WTC11 (cell line): ENCODE results near the gene MYO1F.

Experiments
- CREB1 ChIP-seq: sonication (generic); formaldehyde crosslinking; IDR thresholded peaks from 2 replicates; pipeline ENCODE4 v1.8.0; 2023; ENCODE audit warnings: mild to moderate bottlenecking, missing genetic modification reagents
- GABPB1 ChIP-seq: sonication (generic); formaldehyde crosslinking; IDR thresholded peaks from 2 replicates; pipeline ENCODE4 v1.8.1; 2023; ENCODE audit warnings: mild to moderate bottlenecking, missing genetic modification reagents
- NFATC4 ChIP-seq: fragments of 250-450 bp; sonication (Bioruptor Pico); IDR thresholded peaks from 2 replicates; pipeline ENCODE4 v1.9.0; 2021; ENCODE audit warnings: mild to moderate bottlenecking
- TCF7 ChIP-seq: sonication (generic); formaldehyde crosslinking; IDR thresholded peaks from 2 replicates; pipeline ENCODE4 v1.8.0; 2022; ENCODE audit warnings: mild to moderate bottlenecking, low read depth, missing genetic modification reagents, moderate library complexity
- TF ChIP-seq, protein P1 (sequence below): sonication (generic); formaldehyde crosslinking; IDR thresholded peaks from 2 replicates; pipeline ENCODE4 v1.8.1; 2023; ENCODE audit warnings: mild to moderate bottlenecking, missing genetic modification reagents
- TF ChIP-seq, protein P2 (sequence below): fragments of 200-600 bp; IDR thresholded peaks from 2 replicates; pipeline ENCODE4 v1.8.0; 2022; ENCODE audit warnings: antibody characterized with exemption
- TF ChIP-seq, protein P3 (sequence below): sonication (generic); formaldehyde crosslinking; IDR thresholded peaks from 2 replicates; pipeline ENCODE4 v1.8.0; 2023; ENCODE audit warnings: missing genetic modification reagents, mild to moderate bottlenecking, borderline replicate concordance
- TF ChIP-seq, protein P4 (sequence below): sonication (generic); formaldehyde crosslinking; IDR thresholded peaks from 2 replicates; pipeline ENCODE4 v1.8.0; 2022; ENCODE audit warnings: mild to moderate bottlenecking, missing genetic modification reagents
- TF ChIP-seq, protein P5 (sequence below): sonication (generic); formaldehyde crosslinking; IDR thresholded peaks from 2 replicates; pipeline ENCODE4 v1.8.0; 2023; ENCODE audit warnings: mild to moderate bottlenecking, missing genetic modification reagents
- TF ChIP-seq, protein P6 (sequence below): sonication (generic); formaldehyde crosslinking; IDR thresholded peaks from 2 replicates; pipeline ENCODE4 v1.8.0; 2022; ENCODE audit warnings: mild to moderate bottlenecking, missing genetic modification reagents

DNA sequence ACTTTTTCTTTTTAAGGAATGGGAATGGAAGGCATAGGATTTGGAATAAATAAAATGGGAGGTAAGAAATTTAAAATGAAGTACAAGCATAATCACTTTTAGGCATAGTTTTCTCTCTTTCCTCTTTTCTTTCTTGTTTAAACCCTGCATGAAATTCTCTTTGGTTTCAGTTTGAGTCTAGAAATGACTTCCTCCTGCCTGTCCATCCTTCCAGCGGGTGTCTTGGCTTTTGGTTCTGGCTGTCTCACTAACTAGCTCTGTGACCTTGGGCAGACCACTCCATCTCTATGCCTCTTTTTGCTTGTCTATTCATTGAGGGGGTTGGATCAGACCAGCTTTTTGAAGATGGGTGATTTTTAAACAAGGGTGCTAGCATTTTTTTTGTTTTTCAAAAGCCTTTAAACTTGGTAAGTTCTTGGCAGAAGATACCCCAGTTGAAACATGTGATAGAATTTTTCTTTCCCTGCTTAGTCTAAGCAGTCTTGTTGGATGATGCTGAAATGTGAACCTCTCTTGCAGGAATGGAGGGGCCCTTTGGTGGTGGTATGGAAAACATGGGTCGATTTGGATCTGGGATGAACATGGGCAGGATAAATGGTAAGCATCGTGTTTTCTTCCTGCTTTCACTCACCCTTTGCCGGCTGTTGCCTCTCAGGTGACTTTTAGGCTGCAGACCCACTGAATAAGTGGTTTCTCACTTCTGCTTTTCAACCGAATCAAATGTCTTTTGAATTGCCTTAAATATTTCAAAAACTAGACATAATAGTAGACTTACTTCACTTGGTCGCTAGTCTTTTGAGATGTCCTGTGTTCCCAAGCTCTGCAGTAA, 103.4 kb downstream of the MYO1F start:
- TF ChIP-seq, protein P1, sequence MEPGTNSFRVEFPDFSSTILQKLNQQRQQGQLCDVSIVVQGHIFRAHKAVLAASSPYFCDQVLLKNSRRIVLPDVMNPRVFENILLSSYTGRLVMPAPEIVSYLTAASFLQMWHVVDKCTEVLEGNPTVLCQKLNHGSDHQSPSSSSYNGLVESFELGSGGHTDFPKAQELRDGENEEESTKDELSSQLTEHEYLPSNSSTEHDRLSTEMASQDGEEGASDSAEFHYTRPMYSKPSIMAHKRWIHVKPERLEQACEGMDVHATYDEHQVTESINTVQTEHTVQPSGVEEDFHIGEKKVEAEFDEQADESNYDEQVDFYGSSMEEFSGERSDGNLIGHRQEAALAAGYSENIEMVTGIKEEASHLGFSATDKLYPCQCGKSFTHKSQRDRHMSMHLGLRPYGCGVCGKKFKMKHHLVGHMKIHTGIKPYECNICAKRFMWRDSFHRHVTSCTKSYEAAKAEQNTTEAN (CRISPR knock-in tag): no peak
- TF ChIP-seq, protein P2, sequence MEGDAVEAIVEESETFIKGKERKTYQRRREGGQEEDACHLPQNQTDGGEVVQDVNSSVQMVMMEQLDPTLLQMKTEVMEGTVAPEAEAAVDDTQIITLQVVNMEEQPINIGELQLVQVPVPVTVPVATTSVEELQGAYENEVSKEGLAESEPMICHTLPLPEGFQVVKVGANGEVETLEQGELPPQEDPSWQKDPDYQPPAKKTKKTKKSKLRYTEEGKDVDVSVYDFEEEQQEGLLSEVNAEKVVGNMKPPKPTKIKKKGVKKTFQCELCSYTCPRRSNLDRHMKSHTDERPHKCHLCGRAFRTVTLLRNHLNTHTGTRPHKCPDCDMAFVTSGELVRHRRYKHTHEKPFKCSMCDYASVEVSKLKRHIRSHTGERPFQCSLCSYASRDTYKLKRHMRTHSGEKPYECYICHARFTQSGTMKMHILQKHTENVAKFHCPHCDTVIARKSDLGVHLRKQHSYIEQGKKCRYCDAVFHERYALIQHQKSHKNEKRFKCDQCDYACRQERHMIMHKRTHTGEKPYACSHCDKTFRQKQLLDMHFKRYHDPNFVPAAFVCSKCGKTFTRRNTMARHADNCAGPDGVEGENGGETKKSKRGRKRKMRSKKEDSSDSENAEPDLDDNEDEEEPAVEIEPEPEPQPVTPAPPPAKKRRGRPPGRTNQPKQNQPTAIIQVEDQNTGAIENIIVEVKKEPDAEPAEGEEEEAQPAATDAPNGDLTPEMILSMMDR: no peak
- TF ChIP-seq, protein P3, sequence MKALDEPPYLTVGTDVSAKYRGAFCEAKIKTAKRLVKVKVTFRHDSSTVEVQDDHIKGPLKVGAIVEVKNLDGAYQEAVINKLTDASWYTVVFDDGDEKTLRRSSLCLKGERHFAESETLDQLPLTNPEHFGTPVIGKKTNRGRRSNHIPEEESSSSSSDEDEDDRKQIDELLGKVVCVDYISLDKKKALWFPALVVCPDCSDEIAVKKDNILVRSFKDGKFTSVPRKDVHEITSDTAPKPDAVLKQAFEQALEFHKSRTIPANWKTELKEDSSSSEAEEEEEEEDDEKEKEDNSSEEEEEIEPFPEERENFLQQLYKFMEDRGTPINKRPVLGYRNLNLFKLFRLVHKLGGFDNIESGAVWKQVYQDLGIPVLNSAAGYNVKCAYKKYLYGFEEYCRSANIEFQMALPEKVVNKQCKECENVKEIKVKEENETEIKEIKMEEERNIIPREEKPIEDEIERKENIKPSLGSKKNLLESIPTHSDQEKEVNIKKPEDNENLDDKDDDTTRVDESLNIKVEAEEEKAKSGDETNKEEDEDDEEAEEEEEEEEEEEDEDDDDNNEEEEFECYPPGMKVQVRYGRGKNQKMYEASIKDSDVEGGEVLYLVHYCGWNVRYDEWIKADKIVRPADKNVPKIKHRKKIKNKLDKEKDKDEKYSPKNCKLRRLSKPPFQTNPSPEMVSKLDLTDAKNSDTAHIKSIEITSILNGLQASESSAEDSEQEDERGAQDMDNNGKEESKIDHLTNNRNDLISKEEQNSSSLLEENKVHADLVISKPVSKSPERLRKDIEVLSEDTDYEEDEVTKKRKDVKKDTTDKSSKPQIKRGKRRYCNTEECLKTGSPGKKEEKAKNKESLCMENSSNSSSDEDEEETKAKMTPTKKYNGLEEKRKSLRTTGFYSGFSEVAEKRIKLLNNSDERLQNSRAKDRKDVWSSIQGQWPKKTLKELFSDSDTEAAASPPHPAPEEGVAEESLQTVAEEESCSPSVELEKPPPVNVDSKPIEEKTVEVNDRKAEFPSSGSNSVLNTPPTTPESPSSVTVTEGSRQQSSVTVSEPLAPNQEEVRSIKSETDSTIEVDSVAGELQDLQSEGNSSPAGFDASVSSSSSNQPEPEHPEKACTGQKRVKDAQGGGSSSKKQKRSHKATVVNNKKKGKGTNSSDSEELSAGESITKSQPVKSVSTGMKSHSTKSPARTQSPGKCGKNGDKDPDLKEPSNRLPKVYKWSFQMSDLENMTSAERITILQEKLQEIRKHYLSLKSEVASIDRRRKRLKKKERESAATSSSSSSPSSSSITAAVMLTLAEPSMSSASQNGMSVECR (CRISPR knock-in tag): no peak
- TF ChIP-seq, protein P4, sequence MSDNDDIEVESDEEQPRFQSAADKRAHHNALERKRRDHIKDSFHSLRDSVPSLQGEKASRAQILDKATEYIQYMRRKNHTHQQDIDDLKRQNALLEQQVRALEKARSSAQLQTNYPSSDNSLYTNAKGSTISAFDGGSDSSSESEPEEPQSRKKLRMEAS (CRISPR knock-in tag): no peak
- TF ChIP-seq NFATC4 (no peak), GABPB1 (CRISPR knock-in tag) (no peak), CREB1 (no peak), TCF7 (CRISPR knock-in tag) (no peak)
- TF ChIP-seq, protein P5, sequence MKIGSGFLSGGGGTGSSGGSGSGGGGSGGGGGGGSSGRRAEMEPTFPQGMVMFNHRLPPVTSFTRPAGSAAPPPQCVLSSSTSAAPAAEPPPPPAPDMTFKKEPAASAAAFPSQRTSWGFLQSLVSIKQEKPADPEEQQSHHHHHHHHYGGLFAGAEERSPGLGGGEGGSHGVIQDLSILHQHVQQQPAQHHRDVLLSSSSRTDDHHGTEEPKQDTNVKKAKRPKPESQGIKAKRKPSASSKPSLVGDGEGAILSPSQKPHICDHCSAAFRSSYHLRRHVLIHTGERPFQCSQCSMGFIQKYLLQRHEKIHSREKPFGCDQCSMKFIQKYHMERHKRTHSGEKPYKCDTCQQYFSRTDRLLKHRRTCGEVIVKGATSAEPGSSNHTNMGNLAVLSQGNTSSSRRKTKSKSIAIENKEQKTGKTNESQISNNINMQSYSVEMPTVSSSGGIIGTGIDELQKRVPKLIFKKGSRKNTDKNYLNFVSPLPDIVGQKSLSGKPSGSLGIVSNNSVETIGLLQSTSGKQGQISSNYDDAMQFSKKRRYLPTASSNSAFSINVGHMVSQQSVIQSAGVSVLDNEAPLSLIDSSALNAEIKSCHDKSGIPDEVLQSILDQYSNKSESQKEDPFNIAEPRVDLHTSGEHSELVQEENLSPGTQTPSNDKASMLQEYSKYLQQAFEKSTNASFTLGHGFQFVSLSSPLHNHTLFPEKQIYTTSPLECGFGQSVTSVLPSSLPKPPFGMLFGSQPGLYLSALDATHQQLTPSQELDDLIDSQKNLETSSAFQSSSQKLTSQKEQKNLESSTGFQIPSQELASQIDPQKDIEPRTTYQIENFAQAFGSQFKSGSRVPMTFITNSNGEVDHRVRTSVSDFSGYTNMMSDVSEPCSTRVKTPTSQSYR (CRISPR knock-in tag): no peak
- TF ChIP-seq, protein P6, sequence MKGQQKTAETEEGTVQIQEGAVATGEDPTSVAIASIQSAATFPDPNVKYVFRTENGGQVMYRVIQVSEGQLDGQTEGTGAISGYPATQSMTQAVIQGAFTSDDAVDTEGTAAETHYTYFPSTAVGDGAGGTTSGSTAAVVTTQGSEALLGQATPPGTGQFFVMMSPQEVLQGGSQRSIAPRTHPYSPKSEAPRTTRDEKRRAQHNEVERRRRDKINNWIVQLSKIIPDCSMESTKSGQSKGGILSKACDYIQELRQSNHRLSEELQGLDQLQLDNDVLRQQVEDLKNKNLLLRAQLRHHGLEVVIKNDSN (CRISPR knock-in tag): no peak
